H54 (cell line): ENCODE measurements around the gene USH2A.

ENCODE experiments used
- DNase-seq: peaks from one replicate; pipeline ENCODE4 v3.0.0; 2011; ENCODE audit warnings: low spot score, mixed read lengths; ENCODE audit not compliant: insufficient read length
- FAIRE-seq: peaks from 3 replicates; lab custom pipeline; 2011; peaks lifted over from hg19 to GRCh38; lab: Jason Lieb, UNC
- POLR2A ChIP-seq: IDR thresholded peaks from 2 replicates; pipeline ENCODE4 v1.6.1; 2011; ENCODE audit warnings: low read depth, mild to moderate bottlenecking, low read length

The USH2A gene

DNA sequence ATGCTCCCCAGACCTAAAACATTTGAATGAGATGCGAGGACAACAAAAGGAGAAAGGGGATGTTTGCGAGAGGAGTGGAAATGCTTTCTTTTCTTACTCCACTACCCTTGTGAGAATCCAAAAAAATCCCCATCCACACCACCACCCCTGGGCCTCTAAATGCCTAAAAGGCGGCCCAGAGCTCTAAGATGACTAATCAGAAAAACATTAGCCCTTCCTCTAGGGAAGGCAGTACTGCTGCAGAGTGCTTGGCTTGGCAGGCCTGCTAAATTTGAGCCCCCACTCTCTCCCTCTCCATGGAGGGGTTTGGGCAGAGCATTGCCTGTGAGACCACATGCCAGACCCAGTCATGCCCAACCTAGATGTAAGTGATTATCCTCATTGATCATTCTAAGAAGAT lies 347.9 kb downstream of the USH2A start:
- FAIRE-seq: peak; percentile 74
- peak; percentile 14 for DNase-seq
- no peak for TF ChIP-seq POLR2A

- FAIRE-seq (no peak), DNase-seq (no peak)
- TF ChIP-seq POLR2A: no peak
Observed at GRCh38 chr1:216073793-216074595, 349.3 kb downstream of the USH2A start.

GRCh38 chr1:216071262-216071661 lies 352.0 kb downstream of the USH2A start:
- TF ChIP-seq POLR2A: no peak
- FAIRE-seq: no peak
- no peak for DNase-seq

GRCh38 chr1:216064643-216065042 lies 358.6 kb downstream of the USH2A start:
- FAIRE-seq: no peak
- no peak for DNase-seq
- TF ChIP-seq POLR2A: no peak

- no peak for TF ChIP-seq POLR2A
- FAIRE-seq (no peak), DNase-seq (no peak)
Observed at GRCh38 chr1:216057947-216058346, 365.3 kb downstream of the USH2A start.

GRCh38 chr1:216057063-216057462 lies 366.2 kb downstream of the USH2A start:
- DNase-seq (no peak), FAIRE-seq (no peak)
- no peak for TF ChIP-seq POLR2A

DNA sequence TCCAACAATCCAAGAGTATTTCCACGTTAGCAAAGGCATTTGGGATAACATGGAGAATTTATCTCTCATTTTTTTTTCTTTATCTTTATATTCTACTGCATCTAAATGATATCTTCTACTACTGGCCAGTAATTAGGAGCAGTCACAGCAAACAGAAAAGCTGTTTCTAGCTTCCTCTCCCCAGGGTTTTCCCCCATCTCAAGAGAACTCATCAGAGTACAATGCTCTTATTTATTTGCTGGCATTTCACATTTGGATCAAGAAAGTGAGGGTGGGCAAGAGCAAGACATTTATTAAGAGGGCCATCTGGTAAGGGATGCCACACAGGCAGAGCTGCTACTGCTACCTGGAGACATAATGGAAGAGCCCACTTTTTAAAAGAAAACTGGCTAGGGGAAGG lies 368.2 kb downstream of the USH2A start:
- DNase-seq (no peak), FAIRE-seq (no peak)
- no peak for TF ChIP-seq POLR2A

- FAIRE-seq (no peak), DNase-seq (no peak)
- no peak for TF ChIP-seq POLR2A
Observed at GRCh38 chr1:216054600-216054999, 368.6 kb downstream of the USH2A start.

GRCh38 chr1:216051071-216051470 lies 372.2 kb downstream of the USH2A start:
- no peak for FAIRE-seq
- DNase-seq: no peak
- no peak for TF ChIP-seq POLR2A

DNA sequence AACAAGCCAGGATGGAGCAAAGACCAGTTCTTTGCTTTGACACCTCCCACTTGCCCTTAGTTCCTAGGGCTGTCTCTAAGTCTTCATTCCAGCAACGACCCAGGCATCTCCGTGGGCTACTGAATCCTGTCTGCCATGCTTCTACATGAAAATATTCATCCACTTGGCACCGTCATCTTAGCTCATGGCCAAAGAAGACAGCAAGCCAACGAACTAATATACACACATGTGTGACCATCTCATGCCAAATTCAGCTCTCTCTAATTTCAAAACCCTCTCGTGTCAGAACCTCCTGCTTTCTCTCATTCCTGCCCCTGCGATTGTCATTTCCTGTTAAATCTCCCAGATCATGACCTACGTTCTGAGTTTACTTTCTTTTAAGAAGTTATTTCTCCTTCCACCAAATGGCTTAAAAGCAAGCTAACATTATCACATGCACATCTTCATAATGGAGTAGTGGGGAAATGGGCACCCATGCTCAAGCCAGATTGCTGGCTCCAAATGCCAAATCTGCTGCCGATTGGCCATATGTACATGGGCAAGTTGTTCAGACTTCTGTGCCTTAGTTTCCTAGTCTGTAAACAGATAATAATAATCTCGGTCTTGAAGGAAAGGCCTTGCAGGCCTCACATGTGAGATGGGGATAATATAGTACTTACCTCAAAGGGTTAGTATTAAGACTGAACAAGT lies 373.4 kb downstream of the USH2A start:
- no peak for TF ChIP-seq POLR2A
- DNase-seq (no peak), FAIRE-seq (no peak)

DNA sequence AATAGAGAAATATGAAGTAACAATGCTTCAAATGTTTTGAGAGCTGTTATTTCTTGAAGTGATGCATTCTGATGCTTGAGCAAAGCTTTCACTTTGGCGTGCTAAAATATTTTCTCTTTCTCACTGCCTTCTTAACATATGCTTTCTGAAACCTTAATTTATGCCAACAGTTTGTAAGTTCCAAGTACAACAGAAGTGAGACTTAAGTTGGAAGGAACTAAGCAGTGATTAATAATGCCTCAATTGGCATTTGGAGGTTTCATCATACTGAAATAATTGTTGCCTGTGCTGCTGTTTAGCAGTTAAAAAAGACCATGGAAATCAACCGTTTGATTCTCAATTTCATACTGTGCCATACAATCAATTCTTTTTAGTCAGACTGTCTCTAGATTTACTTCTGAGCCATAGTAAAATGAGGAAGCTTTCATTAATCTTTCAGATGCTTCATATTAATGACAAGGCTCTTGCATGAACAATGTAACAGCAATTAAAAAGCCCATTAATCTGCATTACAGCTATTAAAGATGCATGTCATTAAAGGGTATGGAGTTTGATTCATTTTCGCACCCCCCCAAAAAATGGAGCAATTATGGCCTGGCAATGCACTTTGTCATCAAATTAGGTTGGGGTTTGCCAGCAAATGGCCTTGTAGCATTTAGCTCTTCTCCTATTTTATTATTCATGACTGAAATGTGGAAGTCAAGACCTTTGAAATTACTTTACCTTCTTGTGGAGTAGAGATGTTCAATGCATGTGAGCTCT lies 375.3 kb downstream of the USH2A start:
- TF ChIP-seq POLR2A: no peak
- FAIRE-seq (no peak), DNase-seq (no peak)

DNA sequence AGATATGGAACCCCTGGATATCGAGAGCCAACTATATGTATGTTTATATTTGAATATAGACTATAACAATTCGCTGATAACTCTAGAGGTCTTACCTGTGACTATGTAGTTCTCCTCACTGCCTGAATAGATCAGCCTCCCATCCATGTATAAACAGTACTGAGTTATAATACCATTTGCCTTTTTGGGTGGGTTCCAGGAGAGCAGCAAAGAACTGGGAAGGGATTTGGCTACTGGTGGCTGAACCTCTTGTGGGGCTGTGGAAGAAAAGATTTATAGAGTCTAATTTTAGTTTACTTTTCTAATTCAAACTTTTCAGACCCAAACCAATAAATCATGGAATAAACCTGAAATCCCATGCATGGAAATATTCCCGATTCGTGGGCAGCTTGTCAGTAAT lies 376.9 kb downstream of the USH2A start:
- FAIRE-seq (no peak), DNase-seq (no peak)
- no peak for TF ChIP-seq POLR2A

DNA sequence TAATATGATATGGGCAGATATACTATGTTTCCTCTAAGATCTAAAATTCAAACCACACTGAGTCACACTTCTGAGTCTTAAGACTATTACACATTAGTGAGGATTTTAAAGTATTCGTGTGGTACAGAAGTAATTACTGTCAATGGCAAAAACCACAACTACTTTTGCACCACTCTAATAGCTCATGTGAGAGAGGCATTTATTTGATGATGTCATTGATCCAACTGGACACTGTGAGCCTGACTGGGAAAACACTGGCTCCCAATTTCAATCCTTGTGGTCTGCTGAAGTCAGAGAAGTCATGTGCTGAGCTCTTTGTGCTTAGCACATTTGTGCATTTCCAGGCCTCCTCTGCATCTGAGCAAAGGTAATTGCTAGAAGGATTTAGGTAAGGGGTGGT lies 377.8 kb downstream of the USH2A start:
- peak; percentile 21 for DNase-seq
- peak; percentile 96 for FAIRE-seq
- TF ChIP-seq POLR2A: no peak

GRCh38 chr1:216044538-216044937 lies 378.7 kb downstream of the USH2A start:
- FAIRE-seq (peak; percentile 69), DNase-seq (no peak)
- TF ChIP-seq POLR2A: no peak
